T-helper 22 cell (primary cell): ENCODE measurements around the gene E2F1.
"Not testable (repeated sequence)": the region's sequence is repeated elsewhere in the genome, so short reads cannot be mapped to it uniquely, and the experiment has no call there.

Experiments used
- DNase-seq: peaks from one replicate; pipeline ENCODE4 v3.0.0-alpha.2; 2020; ENCODE audit warnings: low read depth

E2F1 gene

DNA sequence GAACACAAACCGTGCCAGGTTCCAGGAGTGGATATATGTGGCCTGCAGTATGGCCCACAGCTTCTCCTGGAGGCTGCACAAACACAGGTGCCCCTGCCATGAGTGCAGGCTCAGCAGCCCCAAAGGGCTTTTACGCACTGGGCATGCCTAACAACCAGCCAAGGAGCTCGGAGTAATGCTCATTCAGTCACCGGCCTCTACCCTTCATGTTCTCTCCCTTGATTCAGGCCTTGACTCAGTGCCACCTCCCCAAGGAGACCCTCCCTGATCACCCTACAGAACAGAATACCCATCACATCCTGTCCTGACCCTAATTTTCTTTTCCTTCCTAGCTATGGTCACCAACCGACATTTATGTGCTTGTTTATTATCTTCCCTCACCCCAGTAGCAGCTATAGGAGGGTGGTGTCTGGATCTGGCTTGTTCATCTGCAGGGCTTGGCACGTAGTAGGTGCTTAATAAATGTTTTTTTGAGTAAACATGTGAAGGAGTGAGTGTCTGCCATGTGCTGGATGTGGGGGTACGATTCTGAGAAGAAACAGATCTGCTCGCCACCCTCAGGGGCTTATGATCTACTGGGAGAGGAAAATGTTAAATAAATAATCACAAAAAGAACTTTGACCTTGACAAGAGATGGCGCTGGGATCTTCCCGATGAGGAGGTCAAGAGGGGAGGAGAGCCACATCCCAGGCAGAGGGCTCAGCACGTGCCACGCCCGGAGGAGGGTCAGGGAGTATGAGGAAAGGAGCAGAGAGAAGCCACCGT lies 24.7 kb upstream of the E2F1 start:
- DNase-seq, result no peak

DNA sequence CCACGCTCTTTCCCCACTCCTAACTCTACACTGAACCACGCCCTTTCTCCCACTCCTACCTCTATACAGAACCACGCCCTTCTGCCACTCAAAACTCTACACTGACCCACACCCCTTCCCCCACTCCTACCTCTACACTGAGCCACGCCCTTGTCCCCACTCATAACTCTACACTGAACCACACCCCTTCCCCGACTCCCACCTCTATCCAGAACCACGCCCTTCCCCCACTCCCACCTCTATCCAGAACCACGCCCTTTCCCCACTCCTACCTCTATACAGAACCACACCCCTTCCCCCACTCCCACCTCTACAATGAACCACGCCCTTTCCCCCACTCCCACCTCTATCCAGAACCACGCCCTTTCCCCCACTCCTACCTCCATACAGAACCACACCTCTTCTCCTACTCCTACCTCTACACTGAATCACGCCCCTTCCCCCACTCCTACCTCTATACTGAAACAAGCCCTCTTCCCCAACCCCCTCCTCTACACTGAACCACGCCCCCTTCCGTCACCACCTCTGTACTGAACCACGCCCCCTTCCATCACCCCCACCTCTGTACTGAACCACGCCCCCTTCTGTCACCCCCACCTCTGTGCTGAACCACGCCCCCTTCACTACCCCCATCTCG lies 23.8 kb upstream of the E2F1 start:
- no peak for DNase-seq

DNA sequence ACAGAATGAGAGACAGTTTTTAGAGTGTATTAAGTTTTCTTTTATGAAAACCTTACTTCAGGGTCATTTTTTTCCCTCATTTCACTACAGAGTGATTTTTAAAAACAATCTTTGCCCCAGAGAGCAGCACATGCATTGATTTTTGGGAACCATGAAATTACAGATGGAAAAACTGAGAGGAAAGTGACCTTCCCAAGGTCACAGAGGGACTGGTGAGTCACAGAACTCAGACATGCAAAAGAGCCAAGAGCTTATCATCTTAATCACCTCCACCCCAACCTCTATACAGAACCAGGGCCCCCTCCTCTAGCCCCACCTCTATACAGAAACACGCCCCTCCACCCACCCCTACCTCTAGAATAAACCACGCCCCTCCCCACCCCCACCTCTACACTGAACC lies 23.2 kb upstream of the E2F1 start:
- DNase-seq, result no peak

DNA sequence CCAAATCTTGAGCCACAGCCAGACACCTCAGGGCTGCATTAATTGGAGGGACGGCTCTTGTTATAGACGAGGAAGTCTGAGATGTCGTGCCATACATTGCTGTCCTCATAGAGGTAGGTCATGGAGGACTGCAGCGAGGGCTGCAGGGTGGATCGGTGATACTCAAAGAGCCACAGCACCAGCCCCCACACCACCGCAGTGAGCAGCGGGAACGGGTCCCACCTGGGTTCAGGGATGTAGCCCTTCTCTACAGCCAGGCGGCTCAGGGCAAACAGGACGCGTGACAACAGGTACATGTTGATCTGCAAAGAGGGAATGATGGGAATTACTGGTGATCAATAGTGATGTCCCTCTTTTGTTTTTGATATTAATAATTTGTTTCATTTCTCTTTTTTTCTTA lies 21.5 kb upstream of the E2F1 start:
- DNase-seq, result no peak

DNA sequence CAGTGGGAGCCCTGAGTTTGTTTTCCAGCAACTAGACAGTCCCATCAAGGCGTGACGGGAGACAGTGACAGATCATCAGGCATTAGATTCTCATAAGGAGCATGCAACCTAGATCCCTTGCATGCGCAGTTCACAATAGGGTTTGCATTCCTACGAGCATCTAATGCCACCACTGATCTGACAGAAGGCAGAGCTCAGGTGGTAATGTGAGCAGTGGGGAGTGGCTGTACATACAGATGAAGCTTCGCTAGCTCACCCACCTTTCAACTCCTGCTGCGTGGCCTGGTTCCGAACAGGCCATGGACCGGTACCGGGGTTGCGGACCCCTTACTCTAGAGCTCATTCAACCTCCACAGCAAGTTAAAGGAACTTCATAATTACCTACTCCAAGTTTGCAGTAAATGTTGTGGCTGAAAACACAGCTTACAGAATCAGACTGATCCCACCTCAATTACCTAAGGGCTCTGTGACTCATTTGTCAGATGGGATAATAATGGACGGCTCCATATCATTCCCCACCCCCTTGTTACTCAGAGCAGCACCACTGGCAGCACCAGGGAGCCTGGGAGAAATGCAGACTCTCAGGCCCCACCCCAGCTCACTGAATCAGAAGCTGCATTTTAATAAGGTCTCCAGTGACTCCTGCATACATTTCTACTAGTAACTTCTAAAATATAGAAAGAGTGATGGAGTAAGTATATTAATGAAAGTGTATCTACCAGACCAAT lies 18.2 kb upstream of the E2F1 start:
- no peak for DNase-seq

DNA sequence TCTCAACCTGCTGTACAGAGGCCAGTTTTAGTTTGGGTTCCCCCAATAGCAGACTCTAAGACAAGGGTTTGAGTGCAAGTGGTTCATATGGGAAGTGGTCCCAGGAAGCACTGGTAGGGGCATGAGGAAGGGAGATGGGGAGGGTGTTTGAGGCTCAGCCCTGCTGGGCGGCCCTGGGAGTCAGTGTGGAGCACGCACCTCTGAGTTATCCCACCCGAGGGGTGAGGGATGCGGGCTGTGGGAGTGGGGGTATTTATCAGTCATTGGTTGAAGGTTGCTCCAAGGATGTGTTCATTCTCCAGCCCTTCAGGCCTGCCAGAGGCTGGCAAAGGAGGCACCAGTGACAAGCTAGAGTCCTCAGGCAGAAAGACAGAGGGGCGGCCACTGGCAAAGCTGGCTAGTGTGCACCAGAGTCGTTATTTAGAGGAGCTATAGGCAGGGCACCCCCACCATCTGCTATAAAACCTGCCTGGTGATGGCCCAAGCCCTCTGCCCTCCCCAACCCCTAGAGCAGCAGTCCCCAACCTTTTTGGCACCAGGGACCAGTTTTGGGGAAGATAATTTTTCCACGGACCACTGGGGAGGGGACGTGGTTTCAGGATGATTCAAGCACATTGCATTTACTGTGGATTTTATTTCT lies 17.4 kb upstream of the E2F1 start:
- DNase-seq, result no peak

DNA sequence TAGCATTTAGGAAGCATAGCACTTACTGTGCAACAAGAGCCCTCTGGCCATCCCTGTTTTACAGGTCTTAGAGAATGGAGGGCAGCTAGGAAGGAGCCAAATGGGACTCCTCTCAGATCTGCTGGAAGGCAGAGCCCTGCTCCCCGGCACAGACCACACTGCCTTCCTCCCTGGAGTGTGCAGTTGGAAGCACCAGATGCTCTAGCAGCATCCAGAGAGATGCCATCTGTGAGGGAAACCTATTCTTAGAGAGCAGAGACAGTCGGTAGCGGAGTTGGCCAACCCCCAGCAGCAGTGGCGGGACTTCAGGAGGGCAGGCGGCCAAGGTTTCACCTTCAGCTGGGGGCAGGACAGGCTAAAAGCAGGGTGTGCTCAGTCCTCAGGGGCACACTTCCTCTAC lies 16.7 kb upstream of the E2F1 start:
- DNase-seq, result no peak

DNA sequence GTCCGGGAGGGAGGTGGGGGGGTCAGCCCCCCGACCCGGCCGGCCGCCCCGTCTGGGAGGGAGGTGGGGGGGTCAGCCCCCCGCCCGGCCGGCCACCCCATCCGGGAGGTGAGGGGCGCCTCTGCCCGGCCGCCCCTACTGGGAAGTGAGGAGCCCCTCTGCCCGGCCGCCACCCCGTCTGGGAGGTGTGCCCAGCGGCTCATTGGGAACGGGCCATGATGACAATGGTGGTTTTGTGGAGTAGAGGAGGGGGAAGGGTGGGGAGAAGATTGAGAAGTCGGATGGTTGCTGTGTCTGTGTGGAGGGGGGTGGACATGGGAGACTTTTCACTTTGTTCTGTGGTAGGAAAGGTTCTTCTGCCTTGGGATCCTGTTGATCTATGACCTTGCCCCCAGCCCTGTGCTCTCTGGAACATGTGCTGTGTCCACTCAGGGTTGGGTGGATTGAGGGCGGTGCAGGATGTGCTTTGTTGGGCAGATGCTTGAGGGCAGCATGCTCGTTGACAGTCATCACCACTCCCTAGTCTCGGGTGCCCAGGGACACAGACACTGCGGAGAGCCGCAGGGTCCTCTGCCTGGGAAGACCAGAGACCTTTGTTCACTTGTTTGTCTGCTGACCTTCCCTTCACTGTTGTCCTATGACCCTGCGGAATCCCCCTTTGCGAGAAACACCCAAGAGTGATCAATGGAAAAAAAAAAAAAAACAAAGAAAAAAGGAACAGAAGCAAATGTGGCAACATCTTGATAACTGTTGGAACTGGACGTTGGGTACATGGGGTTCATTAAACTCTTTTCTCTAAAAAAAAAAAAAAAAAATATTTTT lies 15.7 kb upstream of the E2F1 start:
- DNase-seq, result no peak

DNA sequence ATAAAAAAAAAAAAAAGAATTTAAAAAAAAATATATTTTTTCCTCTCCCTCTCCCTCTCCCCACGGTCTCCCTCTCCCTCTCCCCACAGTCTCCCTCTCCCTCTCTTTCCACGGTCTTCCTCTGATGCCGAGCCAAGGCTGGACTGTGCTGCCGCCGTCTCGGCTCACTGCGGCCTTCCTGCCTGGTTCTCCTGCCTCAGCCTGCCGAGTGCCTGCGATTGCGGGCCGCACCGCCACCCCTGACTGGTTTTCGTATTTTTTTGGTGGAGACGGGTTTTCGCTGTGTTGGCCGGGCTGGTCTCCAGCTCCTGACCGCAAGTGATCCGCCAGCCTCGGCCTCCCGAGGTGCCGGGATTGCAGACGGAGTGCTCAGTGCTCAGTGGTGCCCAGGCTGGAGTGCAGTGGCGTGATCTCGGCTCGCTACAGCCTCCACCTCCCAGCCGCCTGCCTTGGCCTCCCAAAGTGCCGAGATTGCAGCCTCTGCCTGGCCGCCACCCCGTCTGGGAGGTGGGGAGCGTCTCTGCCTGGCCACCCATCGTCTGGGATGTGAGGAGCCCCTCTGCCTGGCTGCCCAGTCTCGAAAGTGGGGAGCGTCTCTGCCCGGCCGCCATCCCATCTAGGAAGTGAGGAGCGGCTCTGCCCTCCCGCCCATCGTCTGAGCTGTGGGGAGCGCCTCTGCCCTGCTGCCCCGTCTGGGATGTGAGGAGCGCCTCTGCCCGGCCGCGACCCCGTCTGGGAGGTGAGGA lies 14.7 kb upstream of the E2F1 start:
- not testable (repeated sequence) for DNase-seq

DNA sequence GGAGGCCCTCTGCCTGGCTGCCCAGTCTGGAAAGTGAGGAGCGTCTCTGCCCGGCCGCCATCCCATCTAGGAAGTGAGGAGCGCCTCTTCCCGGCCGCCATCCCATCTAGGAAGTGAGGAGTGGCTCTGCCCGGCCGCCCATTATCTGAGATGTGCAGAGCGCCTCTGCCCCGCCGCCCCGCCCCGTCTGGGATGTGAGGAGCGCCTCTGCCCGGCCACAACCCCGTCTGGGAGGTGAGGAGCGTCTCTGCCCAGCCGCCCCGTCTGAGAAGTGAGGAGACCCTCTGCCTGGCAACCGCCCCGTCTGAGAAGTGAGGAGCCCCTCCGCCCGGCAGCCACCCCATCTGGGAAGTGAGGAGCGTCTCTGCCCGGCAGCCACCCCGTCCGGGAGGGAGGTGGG lies 12.8 kb upstream of the E2F1 start:
- DNase-seq, result not testable (repeated sequence)

DNA sequence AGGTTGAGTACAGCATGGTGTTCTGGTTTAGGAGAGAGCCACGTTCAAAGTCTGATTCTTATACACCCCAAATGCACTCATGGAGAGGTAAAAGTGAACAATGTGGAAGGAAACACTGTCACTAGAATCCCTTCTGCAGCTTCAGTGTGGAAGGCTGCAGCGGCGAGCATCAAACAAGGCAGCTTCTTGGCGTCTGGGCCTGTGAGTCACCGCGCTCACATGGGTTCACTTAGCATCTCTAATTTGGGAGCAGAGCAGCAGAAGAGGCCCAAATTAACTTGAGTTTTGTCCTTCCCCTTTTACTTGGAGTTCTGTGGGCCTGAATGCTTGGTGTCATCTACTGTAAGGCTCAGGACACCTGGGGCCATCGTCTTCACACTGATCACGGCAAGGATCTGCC lies 10.9 kb upstream of the E2F1 start:
- no peak for DNase-seq

DNA sequence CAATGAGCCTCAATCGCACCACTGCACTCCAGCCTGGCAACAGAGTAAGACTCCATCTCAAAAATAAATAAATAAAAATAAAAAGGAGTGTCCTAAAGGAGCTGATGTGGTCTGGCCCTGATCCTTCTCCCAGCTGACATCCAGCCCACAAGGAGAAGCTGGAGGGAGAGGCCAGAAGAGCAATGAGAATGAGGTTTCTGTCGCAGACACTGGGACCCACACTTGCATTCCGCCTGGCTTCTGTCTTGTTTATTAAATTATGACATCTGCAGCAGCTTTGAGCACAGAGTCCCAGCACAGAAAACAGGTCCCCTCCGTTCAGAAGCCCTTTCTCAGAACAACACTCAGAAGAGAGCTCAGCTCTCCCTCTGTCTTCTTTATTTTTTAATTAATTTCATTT lies 10.3 kb upstream of the E2F1 start:
- DNase-seq, result no peak

DNA sequence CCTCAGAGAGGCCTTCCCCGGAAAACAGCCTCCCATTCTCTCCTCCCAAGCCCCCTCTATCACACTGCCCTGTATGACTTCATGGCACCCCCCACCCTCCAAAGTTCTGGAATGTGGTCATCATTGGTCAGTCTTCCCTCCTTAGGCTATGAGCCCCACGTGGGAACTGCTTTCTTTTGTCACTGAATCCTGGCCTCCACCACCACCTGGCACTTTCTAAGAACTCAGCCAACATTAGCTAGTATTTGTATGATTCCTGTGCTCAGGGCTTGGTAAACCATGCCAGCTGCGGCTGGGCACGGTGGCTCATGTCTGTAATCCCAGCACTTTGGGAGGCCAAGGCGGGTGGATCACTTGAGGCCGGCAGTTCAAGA lies 8.4 kb upstream of the E2F1 start:
- DNase-seq, result no peak

DNA sequence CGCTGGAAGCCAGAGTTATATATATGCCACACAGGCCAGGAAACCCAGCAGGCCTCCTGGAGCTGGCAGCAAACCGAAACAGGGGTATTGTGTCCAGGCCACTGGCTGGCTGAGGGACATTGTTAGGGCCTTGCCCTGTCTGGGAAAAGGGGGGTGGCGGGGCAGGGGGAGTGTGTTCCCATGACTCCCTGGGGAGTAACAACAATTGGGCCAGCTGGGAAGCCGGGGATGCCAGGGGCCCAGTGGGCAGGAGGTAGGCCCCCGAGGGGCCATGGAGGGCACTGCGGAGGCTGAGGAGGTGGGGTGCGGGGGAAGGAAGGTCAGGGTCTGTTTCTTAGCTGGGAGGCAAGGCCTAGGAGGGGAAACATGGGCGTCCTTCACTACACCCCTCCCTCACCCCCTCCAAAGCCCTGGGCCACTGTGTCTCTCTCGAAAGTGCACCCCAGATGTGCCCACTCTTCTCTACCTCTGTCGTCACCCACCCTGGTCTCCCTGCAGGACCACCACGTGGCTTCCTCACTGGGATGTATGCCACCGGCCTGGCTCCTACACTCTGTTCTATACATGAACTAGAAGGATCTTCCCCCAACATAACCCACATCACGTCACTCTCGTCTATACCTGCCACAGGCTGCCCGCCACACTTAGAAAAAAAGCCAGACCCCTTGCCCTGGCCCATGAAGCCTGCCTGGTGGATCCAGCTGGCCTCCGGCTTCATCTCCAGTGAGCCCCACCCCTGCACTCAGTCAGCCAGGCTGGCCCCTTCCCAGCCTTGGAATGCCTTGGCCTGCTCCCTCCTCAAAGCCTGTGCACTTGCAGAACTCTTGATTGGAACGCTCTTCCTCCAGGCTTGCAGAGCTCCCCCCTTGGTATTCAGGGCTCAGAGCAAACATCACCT lies 7.8 kb upstream of the E2F1 start:
- no peak for DNase-seq

DNA sequence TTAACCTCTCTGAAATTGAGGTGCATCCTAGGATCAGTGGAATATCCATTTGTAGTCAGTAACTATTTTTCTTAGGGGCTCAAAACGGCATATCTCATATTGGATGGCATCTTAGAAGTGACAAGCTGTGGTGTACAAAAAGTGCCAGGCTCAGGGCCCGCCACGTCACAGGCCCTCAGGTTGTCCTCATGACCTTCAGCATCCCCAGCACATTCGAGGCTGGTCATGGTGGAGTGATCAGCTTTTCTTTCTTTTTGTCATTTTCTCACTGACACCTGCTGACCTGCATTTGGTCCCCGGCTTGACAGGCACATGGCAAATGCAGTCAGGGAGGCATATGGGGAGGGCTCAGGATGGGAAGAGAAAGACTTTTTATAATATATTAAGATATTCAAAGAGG lies 7.1 kb upstream of the E2F1 start:
- DNase-seq, result no peak

DNA sequence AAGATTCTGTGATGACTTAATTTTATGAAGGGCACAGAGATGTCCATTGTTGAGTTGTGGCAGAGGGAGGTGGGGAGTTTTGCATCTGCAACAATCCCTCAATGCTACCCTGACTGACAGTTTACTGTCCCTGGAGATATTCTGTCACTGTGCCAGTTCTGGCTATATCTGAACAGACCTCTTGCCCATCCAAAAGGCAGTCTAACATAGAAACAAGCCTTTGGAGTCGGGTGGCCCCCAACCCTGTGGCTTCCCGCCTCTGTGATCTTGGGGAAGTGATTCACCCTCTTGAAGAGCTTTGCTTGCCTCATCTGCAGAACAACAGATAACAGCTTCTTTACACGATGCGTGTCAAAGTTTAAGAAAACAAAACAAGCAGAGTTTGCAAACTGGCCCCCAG lies 3.8 kb upstream of the E2F1 start:
- DNase-seq, result peak; percentile 48

DNA sequence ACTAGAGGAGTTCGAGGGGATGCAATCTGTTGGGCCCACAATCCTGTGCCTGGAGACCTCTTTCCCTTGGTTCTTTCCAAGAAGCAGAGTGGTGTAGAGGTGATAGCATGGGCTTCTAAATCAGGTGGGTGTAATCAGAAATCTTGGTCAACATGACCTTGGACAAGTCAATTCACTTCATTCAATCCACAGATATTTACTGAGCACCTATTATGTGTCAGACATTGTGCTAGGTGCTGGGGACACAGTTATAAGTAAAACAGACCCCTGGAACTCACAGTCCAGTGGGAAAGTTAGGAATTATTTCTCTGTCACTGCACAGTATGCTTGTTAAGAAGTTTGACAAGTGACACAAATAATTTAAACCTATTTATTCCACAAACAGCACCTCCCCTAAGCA lies 3.3 kb upstream of the E2F1 start:
- DNase-seq, result no peak

DNA sequence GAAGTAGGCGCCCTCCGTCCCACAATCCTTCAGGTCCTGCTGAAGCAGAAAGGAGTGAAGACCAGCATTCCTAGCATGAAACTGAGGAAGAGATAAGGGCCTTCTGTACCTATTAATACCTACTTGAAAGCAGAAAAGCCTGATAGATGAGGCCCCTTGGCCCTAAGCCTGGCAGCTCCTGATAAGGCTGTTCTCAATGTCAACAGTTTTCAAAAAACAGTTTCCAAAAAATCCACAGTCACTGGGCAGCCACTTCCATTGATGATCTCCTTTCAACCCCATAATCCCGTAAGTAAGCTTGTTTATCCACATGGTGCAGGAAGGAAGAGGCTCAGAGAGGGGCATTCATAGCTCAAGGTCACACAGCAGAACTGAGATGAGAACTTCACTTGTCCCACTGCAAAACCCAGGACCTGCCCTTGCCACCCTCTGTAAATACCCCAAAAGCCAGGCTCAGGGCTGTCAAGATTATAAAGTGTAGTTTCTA lies 2.8 kb upstream of the E2F1 start:
- DNase-seq, result no peak

DNA sequence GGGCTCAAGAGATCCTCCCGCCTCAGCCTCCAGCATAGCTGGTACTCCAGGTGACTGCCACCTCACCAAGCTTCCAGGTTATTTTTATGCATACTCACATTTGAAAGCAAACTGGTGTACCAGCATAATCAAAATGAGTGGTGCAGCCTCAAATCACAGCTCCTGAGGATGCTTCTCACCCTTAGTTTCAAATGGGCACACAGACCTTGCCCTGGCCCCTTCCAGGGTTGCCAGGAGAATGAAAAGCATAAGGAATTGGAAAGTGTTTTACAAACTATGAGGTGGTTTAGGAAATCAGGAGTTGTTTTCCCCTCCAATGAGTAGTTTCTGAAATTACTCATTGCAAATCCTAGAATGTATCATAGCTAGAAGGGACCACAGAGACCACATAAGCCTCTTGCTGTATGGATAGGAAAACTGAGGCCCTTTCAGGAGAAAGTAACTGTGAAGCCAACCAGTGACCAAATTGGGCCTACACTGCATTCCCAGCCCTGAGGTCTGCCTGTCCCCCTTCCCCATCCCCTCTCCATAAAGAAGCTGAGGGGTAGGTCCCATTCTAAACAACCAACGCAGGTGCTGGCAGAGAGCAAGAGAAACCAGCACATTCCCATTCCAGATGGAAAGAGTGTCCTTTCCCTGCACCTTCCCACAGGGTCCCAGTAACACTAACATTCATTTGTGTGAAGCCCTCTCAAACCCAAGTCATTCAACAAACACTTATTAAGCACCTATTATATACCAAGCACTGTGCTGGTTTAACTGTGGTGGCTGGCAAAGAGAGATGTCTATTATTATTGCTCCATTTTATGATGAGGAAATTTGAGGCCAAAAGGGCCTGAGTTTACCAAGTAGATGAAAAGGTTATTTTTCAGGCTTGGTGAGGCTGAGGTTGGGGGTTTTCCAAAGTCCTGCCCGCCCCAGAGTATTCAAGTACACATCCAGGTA lies 2.1 kb upstream of the E2F1 start:
- no peak for DNase-seq
